ENCODE measurements around the gene GCG. TPM values are rescaled to one million over a fixed set of nuclear protein-coding genes. Genes with fewer than 3 reads are reported as not detected.

GCG gene
- total RNA-seq, 4 donors from 2014 or later, result 5.0 to 209 (median 88.5) TPM

DNA sequence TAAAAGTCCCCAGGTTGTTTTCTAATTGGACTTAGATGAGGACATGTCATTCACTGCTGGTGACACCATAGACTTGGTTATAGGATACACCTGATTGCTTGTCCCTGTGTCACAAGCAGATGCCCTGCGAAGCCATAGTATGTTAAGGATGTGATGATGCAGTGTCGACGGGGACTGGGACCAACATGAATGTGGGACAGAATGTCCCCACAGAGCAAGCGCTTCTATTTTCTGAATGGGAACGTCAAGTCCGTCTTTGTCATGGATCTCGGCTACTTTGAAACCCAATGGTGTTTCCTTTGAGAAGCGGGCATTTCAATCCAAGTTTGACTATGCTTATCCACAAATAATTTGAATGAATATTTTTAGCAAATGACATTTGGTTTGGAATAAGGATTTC is 2.1 kb downstream of the GCG start:
- no peaks in the 10 kb centered on the region for H3K27me3 ChIP-seq
- no peak for DNase-seq
- no peak for TF ChIP-seq CTCF (IDR thresholded peaks at IDR 0.05)
- TF ChIP-seq POLR2A (IDR thresholded peaks at IDR 0.05), result no peak
- H3K9me3 ChIP-seq, result no peaks in the 10 kb centered on the region
- no peaks in the 10 kb centered on the region for H3K4me1 ChIP-seq
- H3K27ac ChIP-seq, result no peak overlapping the region
- no peaks in the 10 kb centered on the region for H3K36me3 ChIP-seq
- H3K4me3 ChIP-seq, result no peak overlapping the region

DNA sequence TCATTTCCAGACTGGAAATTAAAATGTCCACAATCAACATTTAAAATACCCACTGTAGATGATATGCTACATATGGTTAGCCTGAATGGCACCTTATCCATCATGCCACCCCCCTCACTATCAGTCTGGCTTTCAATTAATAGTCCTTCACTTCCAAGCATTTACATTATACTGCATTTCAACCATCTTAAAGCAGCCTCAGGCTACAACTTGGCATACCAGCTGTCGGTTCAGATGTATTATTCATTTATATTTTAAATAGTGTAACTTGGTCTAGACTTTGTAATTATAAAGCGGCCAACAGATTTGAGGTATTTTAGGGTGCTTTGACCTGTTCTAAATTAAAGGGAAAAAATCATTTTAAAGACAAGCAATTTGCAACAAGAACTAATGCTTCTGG is 2.6 kb downstream of the GCG start:
- H3K4me3 ChIP-seq, result no peak overlapping the region
- no peaks in the 10 kb centered on the region for H3K4me1 ChIP-seq
- TF ChIP-seq POLR2A (IDR thresholded peaks at IDR 0.05) (no peak), CTCF (IDR thresholded peaks at IDR 0.05) (no peak)
- no peaks in the 10 kb centered on the region for H3K36me3 ChIP-seq
- no peak overlapping the region for H3K27ac ChIP-seq
- no peaks in the 10 kb centered on the region for H3K9me3 ChIP-seq
- H3K27me3 ChIP-seq, result no peaks in the 10 kb centered on the region
- DNase-seq, result no peak

- no peaks in the 10 kb centered on the region for H3K4me1 ChIP-seq
- no peaks in the 10 kb centered on the region for H3K27me3 ChIP-seq
- no peak for DNase-seq
- H3K4me3 ChIP-seq, result no peak overlapping the region
- TF ChIP-seq POLR2A (IDR thresholded peaks at IDR 0.05) (no peak), CTCF (IDR thresholded peaks at IDR 0.05) (no peak)
- H3K36me3 ChIP-seq, result no peaks in the 10 kb centered on the region
- H3K27ac ChIP-seq, result no peak overlapping the region
- H3K9me3 ChIP-seq, result no peaks in the 10 kb centered on the region
These were observed 3.1 kb downstream of the GCG start for GRCh38 chr2:162148956-162149355.

GRCh38 chr2:162143969-162144368 is 8.1 kb downstream of the GCG start:
- Histone ChIP-seq H3K36me3 (no peaks in the 10 kb centered on the region), H3K27me3 (no peaks in the 10 kb centered on the region), H3K4me3 (no peak overlapping the region), H3K27ac (no peak overlapping the region), H3K9me3 (no peaks in the 10 kb centered on the region), H3K4me1 (no peaks in the 10 kb centered on the region)
- DNase-seq, result no peak
- TF ChIP-seq POLR2A (IDR thresholded peaks at IDR 0.05) (no peak), CTCF (IDR thresholded peaks at IDR 0.05) (no peak)

DNA sequence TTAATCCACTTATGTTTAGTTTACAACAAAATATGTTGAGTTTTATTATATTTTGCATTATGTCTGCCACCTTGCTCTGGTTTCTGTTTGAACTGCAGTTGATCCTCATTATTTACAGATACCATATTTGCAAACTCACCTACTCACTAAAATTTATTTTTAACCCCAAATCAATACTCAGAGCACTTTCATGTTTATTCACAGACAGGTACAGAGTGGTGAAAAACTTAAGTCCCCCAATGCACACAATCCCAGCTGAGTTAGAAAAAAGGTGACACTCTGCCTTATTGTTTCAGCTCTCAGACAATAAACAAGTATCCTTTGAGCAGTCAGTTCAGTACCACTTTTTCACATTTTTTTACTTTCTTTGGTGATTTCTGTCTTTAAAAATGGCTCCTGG is 13.7 kb downstream of the GCG start:
- no peak overlapping the region for H3K27ac ChIP-seq
- no peaks in the 10 kb centered on the region for H3K36me3 ChIP-seq
- H3K4me1 ChIP-seq, result no peaks in the 10 kb centered on the region
- no peaks in the 10 kb centered on the region for H3K27me3 ChIP-seq
- no peak for TF ChIP-seq CTCF (IDR thresholded peaks at IDR 0.05)
- no peak for TF ChIP-seq POLR2A (IDR thresholded peaks at IDR 0.05)
- DNase-seq, result no peak
- no peaks in the 10 kb centered on the region for H3K9me3 ChIP-seq
- H3K4me3 ChIP-seq, result no peak overlapping the region

DNA sequence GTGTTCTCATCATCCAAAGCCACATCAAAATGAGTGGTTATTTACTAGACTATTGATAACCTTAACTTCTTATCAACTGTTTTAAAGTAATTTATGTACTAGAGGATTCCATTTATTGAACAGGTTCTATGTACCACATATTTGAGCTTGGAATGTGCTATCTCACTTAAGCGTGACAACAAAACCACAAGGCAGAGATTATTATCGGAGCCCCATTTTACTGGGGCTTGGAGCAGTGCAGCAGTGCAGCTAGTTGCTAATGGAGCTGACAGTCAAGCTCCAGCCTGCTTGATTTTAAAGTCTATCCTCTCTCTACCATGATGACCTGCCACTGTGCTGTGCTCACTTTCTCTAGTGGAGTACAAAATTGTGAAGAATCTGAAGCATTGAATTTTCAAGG is 24.6 kb downstream of the GCG start:
- no peak overlapping the region for H3K27ac ChIP-seq
- no peak for DNase-seq
- no peaks in the 10 kb centered on the region for H3K27me3 ChIP-seq
- TF ChIP-seq CTCF (IDR thresholded peaks at IDR 0.05) (no peak), POLR2A (IDR thresholded peaks at IDR 0.05) (no peak)
- no peaks in the 10 kb centered on the region for H3K4me1 ChIP-seq
- no peak overlapping the region for H3K4me3 ChIP-seq
- no peaks in the 10 kb centered on the region for H3K36me3 ChIP-seq
- no peaks in the 10 kb centered on the region for H3K9me3 ChIP-seq
